Ovary (tissue), 3 donors: Measurements from ENCODE around the gene MRPL24.

Experiments used
- POLR2A ChIP-seq: fragments of 450-650 bp; IDR thresholded peaks from one replicate; pipeline ENCODE4 v1.6.1; 2017; ENCODE audit warnings: antibody characterized with exemption, mild to moderate bottlenecking, moderate library complexity
- TF ChIP-seq, protein P1 (sequence below), 3 donors: fragments of 450-650 bp in 2 of 3; fragments of 200-600 bp in 1 of 3; IDR thresholded peaks; one replicate each; pipeline versions ENCODE4 v1.5.1 to v1.8.0; 2016 to 2022; ENCODE audit warnings: antibody characterized with exemption in 3 of 3, mild to moderate bottlenecking in 1 of 3
- donor health status: DM: no; HTN: no; CAD: no.

DNA sequence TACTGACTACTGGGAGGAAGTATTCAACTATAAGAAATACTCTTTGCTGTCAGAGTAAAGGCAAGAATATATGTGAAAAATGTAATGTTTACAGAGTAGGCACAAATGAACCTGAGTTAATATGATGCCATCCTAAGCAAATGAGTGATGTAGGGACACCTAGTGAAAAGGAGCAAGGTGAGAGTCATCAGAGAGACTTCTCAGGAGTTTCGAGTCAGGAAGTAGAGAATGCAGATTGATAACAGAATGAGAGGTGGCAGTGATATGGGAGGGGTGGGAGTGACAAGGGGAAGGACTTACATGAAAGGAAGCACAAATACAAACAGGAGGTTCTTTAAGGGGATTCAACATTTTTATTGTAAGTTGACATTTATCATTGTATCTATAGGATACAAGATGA is 36.7 kb upstream of the MRPL24 start:
- TF ChIP-seq, protein P1, sequence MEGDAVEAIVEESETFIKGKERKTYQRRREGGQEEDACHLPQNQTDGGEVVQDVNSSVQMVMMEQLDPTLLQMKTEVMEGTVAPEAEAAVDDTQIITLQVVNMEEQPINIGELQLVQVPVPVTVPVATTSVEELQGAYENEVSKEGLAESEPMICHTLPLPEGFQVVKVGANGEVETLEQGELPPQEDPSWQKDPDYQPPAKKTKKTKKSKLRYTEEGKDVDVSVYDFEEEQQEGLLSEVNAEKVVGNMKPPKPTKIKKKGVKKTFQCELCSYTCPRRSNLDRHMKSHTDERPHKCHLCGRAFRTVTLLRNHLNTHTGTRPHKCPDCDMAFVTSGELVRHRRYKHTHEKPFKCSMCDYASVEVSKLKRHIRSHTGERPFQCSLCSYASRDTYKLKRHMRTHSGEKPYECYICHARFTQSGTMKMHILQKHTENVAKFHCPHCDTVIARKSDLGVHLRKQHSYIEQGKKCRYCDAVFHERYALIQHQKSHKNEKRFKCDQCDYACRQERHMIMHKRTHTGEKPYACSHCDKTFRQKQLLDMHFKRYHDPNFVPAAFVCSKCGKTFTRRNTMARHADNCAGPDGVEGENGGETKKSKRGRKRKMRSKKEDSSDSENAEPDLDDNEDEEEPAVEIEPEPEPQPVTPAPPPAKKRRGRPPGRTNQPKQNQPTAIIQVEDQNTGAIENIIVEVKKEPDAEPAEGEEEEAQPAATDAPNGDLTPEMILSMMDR (IDR thresholded peaks at IDR 0.05), result no peak
- TF ChIP-seq POLR2A, result no peak
